GM18519 (cell line): Measurements from ENCODE around the gene HS6ST1.

Source experiments
- ATAC-seq: cut with Tn5 transposase; IDR thresholded peaks from one replicate; pipeline ENCODE4 v1.9.1; 2021; ENCODE audit warnings: mild to moderate bottlenecking, moderate library complexity; ENCODE audit not compliant: unreplicated experiment, low FRiP score

Gene HS6ST1

GRCh38 chr2:128301021-128301420 is 17.6 kb downstream of the HS6ST1 start:
- ATAC-seq, result no peak

- ATAC-seq, result no peak
Measured at GRCh38 chr2:128300151-128301020, 18.3 kb downstream of the HS6ST1 start.

GRCh38 chr2:128299628-128300027 is 19.0 kb downstream of the HS6ST1 start:
- ATAC-seq, result no peak

GRCh38 chr2:128298846-128299507 is 19.7 kb downstream of the HS6ST1 start:
- no peak for ATAC-seq

GRCh38 chr2:128298286-128298685 is 20.4 kb downstream of the HS6ST1 start:
- ATAC-seq, result no peak

GRCh38 chr2:128293870-128294455 is 24.7 kb downstream of the HS6ST1 start:
- no peak for ATAC-seq

- ATAC-seq, result no peak
Measured at GRCh38 chr2:128293426-128293755, 25.3 kb downstream of the HS6ST1 start.

GRCh38 chr2:128292599-128293425 is 25.9 kb downstream of the HS6ST1 start:
- no peak for ATAC-seq

- ATAC-seq, result no peak
Measured at GRCh38 chr2:128291844-128292598, 26.6 kb downstream of the HS6ST1 start.

- ATAC-seq, result no peak
Measured at GRCh38 chr2:128291161-128291843, 27.4 kb downstream of the HS6ST1 start.

GRCh38 chr2:128290356-128290755 is 28.3 kb downstream of the HS6ST1 start:
- no peak for ATAC-seq

- ATAC-seq, result no peak
Measured at GRCh38 chr2:128289439-128289838, 29.2 kb downstream of the HS6ST1 start.

GRCh38 chr2:128288781-128289180 is 29.9 kb downstream of the HS6ST1 start:
- ATAC-seq, result no peak

- no peak for ATAC-seq
Measured at GRCh38 chr2:128287780-128288735, 30.6 kb downstream of the HS6ST1 start.

GRCh38 chr2:128286905-128287779 is 31.5 kb downstream of the HS6ST1 start:
- ATAC-seq, result no peak

- no peak for ATAC-seq
Measured at GRCh38 chr2:128286011-128286721, 32.5 kb downstream of the HS6ST1 start.
